Spinal cord (tissue), 10 donors: ENCODE data around the gene CNGA1. TPM values are rescaled to one million over a fixed set of nuclear protein-coding genes. Genes with fewer than 3 reads are reported as not detected.
A peak's percentile ranks its signal among the peaks of the same experiment; 100 is the strongest.
"Not testable (repeated sequence)": the region's sequence is repeated elsewhere in the genome, so short reads cannot be mapped to it uniquely, and the experiment has no call there.

Experiments used
- DNase-seq, 6 donors: peaks; one replicate each; pipeline versions ENCODE4 v3.0.0 to v3.0.0-alpha.2; 2013 to 2015; ENCODE audit warnings: low spot score in 6 of 6, low read depth in 4 of 6
- H3K27ac ChIP-seq: one replicate; pipeline ENCODE4 v1.5.1; 2013; ENCODE audit warnings: low read depth, low read length, control low read depth
- H3K27me3 ChIP-seq: one replicate; pipeline ENCODE4 v1.6.1; 2013; ENCODE audit warnings: low read length; ENCODE audit not compliant: control insufficient read depth, insufficient read depth
- H3K36me3 ChIP-seq: one replicate; pipeline ENCODE4 v1.6.1; 2013; ENCODE audit warnings: low read length; ENCODE audit not compliant: control insufficient read depth, insufficient read depth
- H3K4me1 ChIP-seq: one replicate; pipeline ENCODE4 v1.6.1; 2013; ENCODE audit warnings: low read length; ENCODE audit not compliant: control insufficient read depth, insufficient read depth
- H3K4me3 ChIP-seq: one replicate; pipeline ENCODE4 v1.5.1; 2013; ENCODE audit warnings: low read depth, low read length, control low read depth
- H3K9me3 ChIP-seq: one replicate; pipeline ENCODE4 v1.6.1; 2013; ENCODE audit warnings: low read length; ENCODE audit not compliant: control insufficient read depth, insufficient read depth
- WGBS: methylation state at CpG from one replicate; pipeline ENCODE4 v1.1.5; 2013; ENCODE audit warnings: missing lambda C conversion rate; ENCODE audit not compliant: insufficient coverage; 5-methylcytosine and 5-hydroxymethylcytosine counted together
- polyA plus RNA-seq, 2 donors: library from polyadenylated mRNA; unstranded; fragments of 120-200 nt; gene quantifications; one replicate each; pipeline ENCODE4 v1.2.1, GENCODE V29; 2013; ENCODE audit not compliant: insufficient read length in 2 of 2
- total RNA-seq, 2 donors: library from RNA; depleted of rRNA in 1 of 2; stranded (reverse); fragments of 120-200 nt in 1 of 2; fragments of >200 nt in 1 of 2; gene quantifications; one replicate each; pipeline versions ENCODE4 v1.2.3 to v1.2.4, GENCODE V29; 2013 to 2014
- donor health status: healthy.

The CNGA1 gene
- total and polyA plus RNA-seq, 4 donors: 0.06 to 1.1 (median 0.55) TPM

GRCh38 chr4:47917163-47917562 lies 99.3 kb downstream of the CNGA1 start:
- H3K4me1 ChIP-seq, H3K27me3 ChIP-seq, H3K4me3 ChIP-seq, H3K9me3 ChIP-seq, DNase-seq, H3K36me3 ChIP-seq, H3K27ac ChIP-seq: not testable (repeated sequence)
- no CpG with 5 or more reads among the region's 1 CpG for WGBS

GRCh38 chr4:47915378-47915777 lies 101.1 kb downstream of the CNGA1 start:
- no CpG with 5 or more reads among the region's 3 CpGs for WGBS
- H3K9me3 ChIP-seq: no peaks in the 10 kb centered on the region
- peaks cover 4% of the 10 kb centered on the region for H3K4me1 ChIP-seq
- DNase-seq: no peak
- H3K36me3 ChIP-seq: no peaks in the 10 kb centered on the region
- H3K27ac ChIP-seq: no peak overlapping the region
- H3K4me3 ChIP-seq: no peak overlapping the region
- no peaks in the 10 kb centered on the region for H3K27me3 ChIP-seq

- Histone ChIP-seq H3K27ac (no peak overlapping the region), H3K27me3 (no peaks in the 10 kb centered on the region), H3K4me1 (peaks cover 4% of the 10 kb centered on the region), H3K36me3 (no peaks in the 10 kb centered on the region), H3K9me3 (no peaks in the 10 kb centered on the region), H3K4me3 (peak overlapping the region; percentile 89)
- no peak for DNase-seq
- no CpG with 5 or more reads among the region's 6 CpGs for WGBS
Measured at GRCh38 chr4:47914926-47915237, 101.6 kb downstream of the CNGA1 start.

GRCh38 chr4:47914220-47914925 lies 102.1 kb downstream of the CNGA1 start, which contains the start of gene NFXL1:
Gene NFXL1, minus strand, starts transcription at chr4:47914583. Its CDS starts 380 bp downstream, at chr4:47914203.
- no peaks in the 10 kb centered on the region for H3K27me3 ChIP-seq
- peak within 1 kb of the TSS; percentile 89 for H3K4me3 ChIP-seq
- H3K27ac ChIP-seq: peak within 1 kb of the TSS; percentile 80
- H3K4me1 ChIP-seq: peaks cover 4% of the 10 kb centered on the region
- WGBS: under 1% methylated on average over 45 of the region's 55 CpGs
- H3K36me3 ChIP-seq: no peaks in the 10 kb centered on the region
- peak; percentile 87 to 99 (median 94) for DNase-seq
- no peaks in the 10 kb centered on the region for H3K9me3 ChIP-seq

DNA sequence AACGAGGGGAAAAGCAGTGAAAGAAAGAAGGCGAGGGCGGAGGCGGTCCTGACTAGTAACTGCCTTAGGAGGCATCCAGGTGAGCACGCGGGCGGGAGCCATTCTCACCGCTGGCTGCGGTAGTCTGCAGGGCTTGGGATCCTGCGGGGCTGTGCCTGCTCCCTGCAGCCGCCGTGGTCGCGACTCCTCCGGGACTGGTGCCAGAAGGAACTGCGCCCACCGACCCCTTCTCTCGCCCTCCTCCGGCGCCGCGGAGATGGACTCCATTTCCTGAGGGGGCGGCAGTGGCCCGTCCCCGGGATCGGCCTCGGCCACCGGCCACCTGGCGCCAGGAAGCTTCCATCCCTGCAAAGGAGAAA lies 102.6 kb downstream of the CNGA1 start:
- peak overlapping the region; percentile 80 for H3K27ac ChIP-seq
- under 1% methylated on average over 29 of the region's 29 CpGs for WGBS
- H3K27me3 ChIP-seq: no peaks in the 10 kb centered on the region
- peak overlapping the region; percentile 89 for H3K4me3 ChIP-seq
- peak in 4 of 6 donors; percentile 23 to 71 (median 50) for DNase-seq
- H3K9me3 ChIP-seq: no peaks in the 10 kb centered on the region
- H3K4me1 ChIP-seq: peaks cover 4% of the 10 kb centered on the region
- H3K36me3 ChIP-seq: no peaks in the 10 kb centered on the region

- Histone ChIP-seq H3K36me3 (peaks cover 3% of the 10 kb centered on the region), H3K9me3 (no peaks in the 10 kb centered on the region), H3K4me1 (peaks cover 4% of the 10 kb centered on the region), H3K27ac (no peak overlapping the region), H3K4me3 (peak overlapping the region; percentile 89), H3K27me3 (no peaks in the 10 kb centered on the region)
- 0% methylated on average over 1 of the region's 4 CpGs for WGBS
- DNase-seq: peak in 2 of 6 donors; percentile 4 to 18
Measured at GRCh38 chr4:47913330-47913729, 103.2 kb downstream of the CNGA1 start.

DNA sequence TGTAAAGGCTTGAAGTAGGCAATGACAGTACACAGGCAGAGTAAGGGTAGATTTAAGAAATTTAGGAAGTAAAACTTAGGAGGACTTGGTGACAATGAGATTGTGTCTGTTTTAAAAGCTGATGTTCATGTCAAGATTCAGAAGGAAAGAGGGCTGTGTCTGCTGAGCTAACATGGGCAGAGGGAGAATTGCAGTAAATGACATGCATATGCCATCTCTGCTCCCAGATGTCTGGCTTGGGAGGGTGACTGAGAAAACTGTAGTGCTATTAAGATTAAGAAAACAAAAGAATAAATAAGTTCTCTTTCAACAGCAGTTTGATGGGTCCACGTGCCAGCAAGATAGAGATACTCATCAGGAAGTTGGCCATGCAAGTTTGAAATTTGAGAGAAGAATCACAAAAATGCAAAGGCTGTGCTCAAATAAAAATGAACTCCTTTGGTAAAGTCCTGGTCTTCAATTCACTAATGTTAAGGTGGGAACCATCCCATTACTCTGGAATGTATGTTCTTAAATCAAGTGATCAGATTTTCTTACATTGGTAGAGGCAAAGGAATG lies 109.3 kb downstream of the CNGA1 start:
- Histone ChIP-seq H3K27me3 (no peaks in the 10 kb centered on the region), H3K4me1 (no peaks in the 10 kb centered on the region), H3K9me3 (no peaks in the 10 kb centered on the region), H3K4me3 (no peak overlapping the region), H3K36me3 (peaks cover 12% of the 10 kb centered on the region), H3K27ac (no peak overlapping the region)
- DNase-seq: no peak
- no CpG with 5 or more reads among the region's 1 CpG for WGBS

DNA sequence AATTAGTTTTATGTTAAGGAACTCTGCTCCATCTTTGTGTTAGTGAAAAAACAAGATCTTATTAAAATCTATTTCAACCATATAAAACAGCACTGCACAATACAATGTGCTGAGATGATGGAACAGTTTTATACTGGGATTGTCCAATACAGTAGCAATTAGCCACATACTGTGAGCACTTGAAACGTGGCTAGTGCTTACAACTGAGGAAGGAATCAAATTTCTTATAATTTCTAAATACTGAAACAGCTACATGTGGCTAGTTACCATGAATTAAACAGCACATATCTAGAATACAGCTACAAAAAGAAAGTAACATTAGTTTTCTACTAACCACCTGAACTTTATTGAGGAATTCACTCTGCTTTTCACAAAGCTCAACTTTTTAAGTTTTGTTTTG lies 116.8 kb downstream of the CNGA1 start:
- no peak for DNase-seq
- no peaks in the 10 kb centered on the region for H3K27me3 ChIP-seq
- H3K9me3 ChIP-seq: no peaks in the 10 kb centered on the region
- peaks cover 19% of the 10 kb centered on the region for H3K36me3 ChIP-seq
- WGBS: no CpG with 5 or more reads among the region's 1 CpG
- no peak overlapping the region for H3K4me3 ChIP-seq
- no peaks in the 10 kb centered on the region for H3K4me1 ChIP-seq
- no peak overlapping the region for H3K27ac ChIP-seq

GRCh38 chr4:47891928-47892327 lies 124.6 kb downstream of the CNGA1 start:
- peaks cover 14% of the 10 kb centered on the region for H3K36me3 ChIP-seq
- H3K9me3 ChIP-seq: no peaks in the 10 kb centered on the region
- DNase-seq: no peak
- WGBS: no CpG with 5 or more reads among the region's 1 CpG
- no peaks in the 10 kb centered on the region for H3K4me1 ChIP-seq
- no peaks in the 10 kb centered on the region for H3K27me3 ChIP-seq
- H3K4me3 ChIP-seq: no peak overlapping the region
- no peak overlapping the region for H3K27ac ChIP-seq
